NOMO-1 (cell line): ENCODE measurements around the gene STK32C.
"Not testable (repeated sequence)": the region's sequence is repeated elsewhere in the genome, so short reads cannot be mapped to it uniquely, and the experiment has no call there.

Experiments
- DNase-seq, 2 experiments: peaks; one replicate each; lab custom pipeline; 2025; ENCODE audit not compliant: unreplicated experiment in 2 of 2; lab: John Stamatoyannopoulos, UW

STK32C gene

GRCh38 chr10:132319853-132320653, 12.3 kb upstream of the STK32C start:
- peak; percentile 74 to 83 for DNase-seq

- not testable (repeated sequence) for DNase-seq
Measured at GRCh38 chr10:132317477-132317876, 9.7 kb upstream of the STK32C start.

DNA sequence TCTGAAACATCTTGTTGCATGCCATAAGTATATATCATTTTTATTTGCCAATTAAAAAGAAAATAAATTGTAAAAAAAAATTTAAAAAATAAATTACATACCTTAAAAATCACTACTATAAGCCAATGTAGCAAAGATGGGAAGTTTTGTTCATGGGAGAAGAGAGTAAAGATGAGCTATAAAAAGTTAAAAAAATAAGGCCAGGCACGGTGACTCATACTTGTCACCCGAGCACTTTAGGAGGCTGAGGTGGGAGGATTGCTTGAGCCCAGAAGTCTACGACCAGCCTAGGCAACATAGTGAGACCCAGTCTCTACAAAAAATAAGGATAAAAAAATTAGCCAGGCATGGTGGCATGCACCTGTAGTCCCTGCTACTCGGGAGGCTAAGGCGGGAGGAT, 8.4 kb upstream of the STK32C start:
- DNase-seq: no peak

DNA sequence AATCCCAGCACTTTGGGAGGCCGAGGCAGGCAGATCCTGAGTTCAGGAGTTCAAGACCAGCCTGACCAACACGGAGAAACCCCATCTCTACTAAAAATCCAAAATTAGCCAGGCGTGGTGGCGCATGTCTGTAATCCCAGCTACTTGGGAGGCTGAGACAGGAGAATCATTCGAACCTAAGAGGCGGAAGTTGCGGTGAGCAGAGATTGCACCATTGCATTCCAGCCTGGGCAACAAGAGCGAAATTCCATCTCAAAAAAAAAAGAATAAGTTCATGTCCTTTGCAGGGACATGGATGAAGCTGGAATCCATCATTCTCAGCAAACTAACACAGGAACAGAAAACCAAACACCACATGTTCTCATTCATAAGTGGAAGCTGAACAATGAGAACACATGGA, 7.1 kb upstream of the STK32C start:
- DNase-seq: not testable (repeated sequence)

GRCh38 chr10:132314336-132314735, 6.6 kb upstream of the STK32C start:
- DNase-seq: no peak

DNA sequence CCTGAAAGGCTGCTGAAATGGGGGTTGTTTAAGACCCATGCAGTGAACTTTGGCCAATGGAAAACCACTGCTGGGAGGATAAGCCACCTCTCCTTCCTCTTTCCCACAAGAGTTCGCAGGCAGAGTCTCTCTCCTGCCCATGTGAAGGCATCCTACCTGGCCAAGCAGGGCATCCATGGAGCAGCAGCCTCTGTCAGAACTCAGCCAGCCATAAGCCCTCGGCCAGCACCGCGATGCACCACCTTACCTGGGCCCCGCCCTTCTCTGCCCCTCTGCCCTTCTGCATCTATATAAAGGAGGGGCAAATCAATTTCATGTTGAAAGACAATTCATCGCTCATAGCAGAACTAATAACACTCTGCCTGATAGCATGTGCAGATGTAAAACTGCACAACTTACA, 6.1 kb upstream of the STK32C start:
- DNase-seq: no peak

DNA sequence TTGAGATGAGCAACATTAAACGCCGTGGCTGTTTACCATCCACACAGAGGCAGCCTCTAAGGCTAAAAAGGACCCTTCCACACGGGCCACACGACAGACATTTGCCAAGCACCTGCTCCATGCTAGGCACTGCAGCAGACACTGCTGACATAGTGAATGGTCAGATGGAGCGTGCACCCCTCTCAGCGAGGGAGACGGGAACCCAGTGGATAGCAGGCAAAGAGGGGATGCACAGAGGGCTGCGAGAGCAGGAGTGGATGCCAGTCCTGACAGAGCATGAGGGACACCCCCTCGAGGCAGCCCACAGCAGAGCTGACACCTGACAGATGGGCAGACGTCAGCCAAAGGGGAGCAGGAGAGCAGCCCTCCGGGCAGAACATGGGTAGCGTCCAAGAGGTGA, 5.6 kb upstream of the STK32C start:
- DNase-seq: no peak

DNA sequence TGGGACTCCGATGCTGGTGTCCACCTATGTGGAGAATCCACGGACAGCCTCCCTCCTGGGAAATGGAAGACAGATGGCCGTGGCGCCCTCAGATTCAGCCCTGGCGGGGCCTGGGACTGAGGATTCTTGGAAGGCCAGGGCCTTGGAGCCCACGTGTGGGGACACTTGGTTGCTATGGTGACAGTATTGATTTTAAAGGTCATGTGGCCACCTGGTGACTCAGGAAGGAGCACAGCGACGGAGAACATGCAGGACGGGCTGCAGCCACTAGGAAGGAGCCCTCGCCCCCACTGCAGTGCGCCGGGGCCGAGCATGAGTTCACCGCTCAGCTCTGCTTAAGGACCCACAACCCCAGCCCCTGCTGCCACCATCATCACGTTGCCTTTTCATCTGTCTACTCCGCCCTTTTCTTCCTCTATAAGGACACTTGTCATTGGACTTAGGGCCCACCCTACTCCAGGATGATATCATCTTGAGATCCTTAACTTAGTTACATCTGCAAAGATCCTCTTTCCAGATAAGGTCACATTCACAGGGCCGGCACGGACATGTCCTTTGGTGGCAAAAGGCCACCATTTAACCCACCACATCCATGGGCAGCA, 3.7 kb upstream of the STK32C start:
- DNase-seq: no peak

DNA sequence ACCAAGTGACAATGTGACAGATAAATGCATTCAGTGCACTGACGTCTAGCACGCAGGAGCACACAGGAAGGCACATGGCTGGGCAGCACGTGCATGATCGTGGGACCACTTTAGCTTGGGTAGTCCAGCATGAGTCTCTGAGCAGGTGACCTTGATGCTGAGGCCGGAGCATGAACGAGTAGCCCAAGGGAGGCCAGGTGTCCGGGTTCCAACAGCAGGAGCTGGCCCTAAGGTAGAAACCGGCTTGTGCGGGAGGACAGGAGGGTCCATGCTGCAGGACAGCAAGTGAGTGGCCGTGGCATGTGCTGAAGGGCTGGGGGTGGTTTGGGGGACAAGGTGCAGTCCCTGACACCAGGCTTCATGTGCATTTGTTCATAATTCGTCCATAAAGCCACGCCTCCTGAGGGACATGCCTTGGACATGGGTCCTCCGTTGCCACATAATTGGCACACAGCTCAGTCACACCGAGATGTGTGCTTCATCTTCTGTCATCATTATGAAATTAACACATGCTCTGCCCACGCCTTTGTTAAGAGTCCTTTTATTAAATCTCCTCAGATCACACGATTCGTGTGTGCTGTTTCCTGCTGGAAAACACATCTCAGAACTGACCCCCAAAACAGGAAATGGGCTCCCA, 3.1 kb upstream of the STK32C start:
- DNase-seq: no peak

DNA sequence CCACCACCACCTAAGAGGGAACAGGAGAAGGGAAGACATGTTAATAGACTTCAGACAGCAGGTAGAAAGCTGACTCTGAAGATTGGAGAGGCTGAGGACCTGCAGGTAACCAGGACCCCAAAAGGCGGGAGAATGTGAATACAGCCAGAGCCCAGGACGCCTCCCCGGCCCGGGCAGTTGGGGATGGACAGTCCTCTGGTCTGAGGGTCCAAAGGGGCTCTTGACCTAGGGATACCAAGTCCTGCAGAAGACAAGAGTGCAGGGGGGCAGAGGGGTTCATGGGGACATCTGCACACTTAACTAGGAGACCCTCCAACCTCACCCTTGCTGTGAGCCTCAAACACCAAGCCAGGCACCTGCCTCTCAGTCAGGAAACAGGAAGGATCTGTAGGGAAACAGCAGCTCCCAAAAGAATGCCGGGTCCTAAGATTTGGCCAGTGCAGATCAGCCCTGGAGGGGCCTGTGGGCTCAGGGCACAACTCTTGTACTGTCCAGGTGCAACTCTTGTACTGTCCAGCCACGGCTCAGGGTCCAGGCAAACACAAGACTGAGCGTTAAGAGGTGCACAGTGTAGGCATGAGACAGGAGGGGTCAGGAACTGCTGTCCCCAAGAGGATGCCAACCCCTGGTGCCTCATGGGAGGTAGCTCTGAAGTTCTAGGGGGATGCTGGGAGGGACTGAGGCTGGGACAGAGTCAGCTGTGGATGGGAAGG, 2.3 kb upstream of the STK32C start:
- DNase-seq: no peak

GRCh38 chr10:132309471-132309865, 1.7 kb upstream of the STK32C start:
- DNase-seq: no peak

- peak in 1 of 2 experiments; percentile 16 for DNase-seq
Measured at GRCh38 chr10:132308587-132309470, 1.1 kb upstream of the STK32C start.

DNA sequence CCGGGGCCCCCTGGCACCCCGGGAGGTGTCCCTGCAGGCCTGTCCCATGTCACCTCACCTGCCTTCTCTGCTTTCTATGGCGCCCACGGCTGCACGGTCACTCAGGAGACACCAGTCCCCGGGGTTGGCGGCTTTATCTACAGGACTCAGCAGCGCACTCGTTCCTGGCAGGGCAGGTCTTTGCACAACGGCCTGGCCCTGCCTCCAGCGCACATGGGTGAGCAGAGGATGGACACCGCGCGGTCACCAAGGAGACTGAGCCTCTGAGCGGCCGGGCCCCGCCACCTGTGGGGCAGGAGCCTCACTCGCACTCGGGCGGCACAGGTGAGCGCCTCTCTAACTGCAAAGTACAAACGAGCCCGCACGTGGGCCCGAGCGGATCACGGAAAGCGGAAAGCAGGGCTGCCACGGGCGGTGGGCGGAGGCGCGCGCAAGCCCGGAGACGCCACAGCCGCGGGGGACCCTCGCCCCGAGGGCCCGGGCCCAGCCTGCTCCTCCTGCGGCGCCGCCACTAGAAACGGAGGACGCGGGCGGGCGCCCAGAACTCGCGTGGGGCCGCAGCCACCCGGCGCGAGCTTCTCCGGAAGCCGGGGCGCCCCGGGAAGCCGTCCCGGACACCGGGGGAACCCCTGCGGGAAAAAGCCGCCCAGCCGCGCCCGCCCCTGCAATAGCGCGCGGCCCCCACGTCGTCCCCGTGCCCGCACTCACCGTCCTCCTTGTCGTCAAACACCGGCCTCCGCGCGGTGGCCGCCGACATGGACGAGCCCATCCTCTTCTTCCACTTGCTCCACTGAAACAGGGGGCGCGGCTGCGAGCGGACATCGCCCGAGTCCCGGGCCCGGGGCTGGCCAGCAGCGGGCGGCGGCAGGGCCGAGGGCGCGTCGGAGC, 642 bp downstream of the STK32C start:
- peak in 1 of 2 experiments; percentile 20 for DNase-seq

DNA sequence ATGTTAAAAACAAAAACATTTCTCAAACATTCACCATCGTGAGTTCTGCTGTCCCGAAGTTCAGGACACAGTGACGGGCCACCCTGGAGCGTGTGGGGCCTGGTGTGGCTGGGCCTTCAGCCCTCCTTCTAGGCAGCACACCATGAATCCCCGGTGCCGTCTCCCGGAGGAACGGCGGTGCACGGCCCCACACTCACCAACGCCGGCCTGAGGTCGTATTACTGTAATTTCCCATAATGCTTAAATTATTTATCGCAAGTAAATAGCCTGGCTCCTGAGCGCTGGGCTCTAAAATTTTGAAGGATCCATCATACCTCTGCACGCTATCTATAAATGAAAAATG, 1.4 kb downstream of the STK32C start:
- DNase-seq: no peak

- no peak for DNase-seq
Measured at GRCh38 chr10:132305654-132306342, 2.0 kb downstream of the STK32C start.

DNA sequence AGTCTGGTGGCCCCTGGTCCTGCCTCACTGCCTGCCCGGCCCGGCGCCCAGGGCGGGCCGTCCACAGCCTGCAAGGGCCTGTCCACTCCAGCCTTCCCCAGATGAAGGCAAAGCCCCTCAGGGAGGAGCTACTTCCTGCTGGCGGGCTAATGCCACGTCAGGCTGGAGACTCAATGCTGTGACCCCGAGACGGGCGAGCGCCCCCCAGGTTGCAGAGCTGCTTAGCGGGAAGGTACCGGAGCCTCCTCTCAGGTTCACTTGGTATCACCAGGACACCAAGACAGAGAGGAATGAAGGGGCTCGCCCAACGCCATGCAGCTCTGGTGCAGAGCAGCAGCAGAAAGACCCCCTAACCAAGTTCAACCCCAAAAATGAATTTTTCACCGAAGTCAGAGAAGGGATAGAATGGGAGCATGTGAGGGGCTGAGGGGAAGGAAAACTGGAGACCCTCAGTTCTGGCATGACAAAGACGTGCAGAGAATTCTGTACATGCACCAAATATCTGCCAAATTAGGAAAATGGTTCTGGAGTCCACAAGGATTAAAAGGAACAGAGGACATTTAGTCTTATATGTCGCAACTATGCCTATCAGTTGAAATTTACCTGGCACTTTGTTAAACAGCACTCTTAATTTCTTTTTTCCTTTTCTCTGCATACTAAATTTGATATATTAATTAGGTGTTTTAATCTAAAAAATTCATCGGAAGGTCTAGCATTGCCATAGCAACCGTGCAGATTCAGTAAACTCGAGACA, 2.8 kb downstream of the STK32C start:
- no peak for DNase-seq

DNA sequence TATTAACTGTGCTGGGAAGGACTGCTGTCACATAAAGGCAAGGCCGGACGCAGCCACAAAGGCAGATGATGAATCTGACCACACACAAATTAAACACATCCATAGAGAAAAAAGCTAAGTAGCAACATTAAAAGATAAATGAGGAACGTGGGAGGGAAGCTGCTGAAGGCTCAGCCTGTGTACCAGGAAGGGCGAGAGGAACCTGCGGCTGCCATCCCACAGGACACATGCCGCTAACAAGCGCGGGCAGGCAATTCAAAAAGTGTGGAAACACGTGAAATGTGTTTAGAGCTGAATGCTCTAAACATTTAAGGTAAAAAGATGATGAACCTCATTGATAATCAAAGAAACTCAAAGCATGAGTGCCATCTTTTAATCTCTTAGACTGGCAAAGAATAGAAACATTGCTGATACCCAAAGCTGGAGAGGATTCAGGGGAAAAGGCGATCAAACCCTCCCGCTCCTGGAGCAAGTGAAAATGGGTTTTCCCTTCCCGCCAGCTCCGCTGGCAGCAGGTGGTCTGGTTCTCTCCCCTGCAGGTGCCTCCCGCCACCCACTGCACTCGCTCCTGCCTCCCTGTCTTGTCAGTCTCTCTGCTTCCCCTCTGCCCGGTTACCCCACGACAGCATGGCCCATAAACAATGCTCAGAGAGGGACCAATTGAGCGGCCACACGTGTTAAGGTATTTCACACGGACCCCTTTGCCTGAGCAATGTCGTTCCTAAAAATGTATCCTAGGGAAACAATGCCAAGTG, 4.2 kb downstream of the STK32C start:
- DNase-seq: no peak
